Measurements from ENCODE around the gene FGF18. TPM values are rescaled to one million over a fixed set of nuclear protein-coding genes. Genes with fewer than 3 reads are reported as not detected.

The FGF18 gene
- total RNA-seq, 1 donor from 2014 or later, result 1.7 TPM

- H3K27ac Mint-ChIP-seq, result no peak overlapping the region
- no peaks in the 10 kb centered on the region for H3K36me3 Mint-ChIP-seq
- no peak for DNase-seq (ENCODE audit: extremely low spot score, unreplicated experiment)
- TF ChIP-seq, protein P1, sequence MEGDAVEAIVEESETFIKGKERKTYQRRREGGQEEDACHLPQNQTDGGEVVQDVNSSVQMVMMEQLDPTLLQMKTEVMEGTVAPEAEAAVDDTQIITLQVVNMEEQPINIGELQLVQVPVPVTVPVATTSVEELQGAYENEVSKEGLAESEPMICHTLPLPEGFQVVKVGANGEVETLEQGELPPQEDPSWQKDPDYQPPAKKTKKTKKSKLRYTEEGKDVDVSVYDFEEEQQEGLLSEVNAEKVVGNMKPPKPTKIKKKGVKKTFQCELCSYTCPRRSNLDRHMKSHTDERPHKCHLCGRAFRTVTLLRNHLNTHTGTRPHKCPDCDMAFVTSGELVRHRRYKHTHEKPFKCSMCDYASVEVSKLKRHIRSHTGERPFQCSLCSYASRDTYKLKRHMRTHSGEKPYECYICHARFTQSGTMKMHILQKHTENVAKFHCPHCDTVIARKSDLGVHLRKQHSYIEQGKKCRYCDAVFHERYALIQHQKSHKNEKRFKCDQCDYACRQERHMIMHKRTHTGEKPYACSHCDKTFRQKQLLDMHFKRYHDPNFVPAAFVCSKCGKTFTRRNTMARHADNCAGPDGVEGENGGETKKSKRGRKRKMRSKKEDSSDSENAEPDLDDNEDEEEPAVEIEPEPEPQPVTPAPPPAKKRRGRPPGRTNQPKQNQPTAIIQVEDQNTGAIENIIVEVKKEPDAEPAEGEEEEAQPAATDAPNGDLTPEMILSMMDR (conservative IDR thresholded peaks at IDR 0.05), result no peak
- H3K4me3 Mint-ChIP-seq, result no peak overlapping the region
- peaks cover 9% of the 10 kb centered on the region for H3K27me3 Mint-ChIP-seq
- no peaks in the 10 kb centered on the region for H3K9me3 Mint-ChIP-seq
- peaks cover under 1% of the 10 kb centered on the region for H3K4me1 Mint-ChIP-seq (ENCODE audit: unreplicated experiment)
These were observed 66.2 kb downstream of the FGF18 start for GRCh38 chr5:171485668-171486067.

- DNase-seq (ENCODE audit: extremely low spot score, unreplicated experiment), result no peak
- Mint-ChIP-seq H3K36me3 (no peaks in the 10 kb centered on the region), H3K4me1 (ENCODE audit: unreplicated experiment) (no peaks in the 10 kb centered on the region), H3K9me3 (no peaks in the 10 kb centered on the region), H3K4me3 (no peak overlapping the region), H3K27ac (no peak overlapping the region), H3K27me3 (peaks cover 9% of the 10 kb centered on the region)
- TF ChIP-seq, protein P1 (conservative IDR thresholded peaks at IDR 0.05), result no peak
These were observed 67.2 kb downstream of the FGF18 start for GRCh38 chr5:171486613-171487012.

DNA sequence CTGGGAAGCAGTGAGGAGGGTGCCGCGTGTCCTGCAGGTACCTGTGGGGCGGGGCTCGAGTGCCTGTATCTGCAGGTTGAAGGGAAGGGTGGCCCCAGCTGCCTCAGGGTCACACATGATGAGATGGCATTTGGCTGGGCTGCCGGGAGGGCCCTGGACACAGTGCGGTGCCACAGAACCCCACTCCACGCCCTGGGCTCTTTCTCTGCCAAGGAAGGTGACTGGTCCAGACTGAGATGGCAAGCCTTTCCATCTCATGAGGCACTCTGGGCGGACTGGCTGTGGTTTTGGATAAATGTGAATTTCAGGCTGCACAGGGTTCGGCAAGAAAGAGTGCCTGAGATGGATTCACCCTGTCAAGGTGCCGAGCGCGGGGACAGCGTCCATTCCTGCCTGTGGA is 69.4 kb downstream of the FGF18 start:
- Mint-ChIP-seq H3K9me3 (no peaks in the 10 kb centered on the region), H3K4me1 (ENCODE audit: unreplicated experiment) (peaks cover 9% of the 10 kb centered on the region), H3K27me3 (peaks cover 10% of the 10 kb centered on the region), H3K36me3 (no peaks in the 10 kb centered on the region), H3K4me3 (no peak overlapping the region), H3K27ac (no peak overlapping the region)
- TF ChIP-seq, protein P1 (conservative IDR thresholded peaks at IDR 0.05), result no peak
- no peak for DNase-seq (ENCODE audit: extremely low spot score, unreplicated experiment)

GRCh38 chr5:171492781-171493180 is 73.3 kb downstream of the FGF18 start:
- TF ChIP-seq, protein P1 (conservative IDR thresholded peaks at IDR 0.05), result no peak
- Mint-ChIP-seq H3K27me3 (peaks cover 6% of the 10 kb centered on the region), H3K36me3 (no peaks in the 10 kb centered on the region), H3K27ac (no peak overlapping the region), H3K4me3 (no peak overlapping the region), H3K4me1 (ENCODE audit: unreplicated experiment) (peaks cover 26% of the 10 kb centered on the region), H3K9me3 (no peaks in the 10 kb centered on the region)
- DNase-seq (ENCODE audit: extremely low spot score, unreplicated experiment), result no peak

DNA sequence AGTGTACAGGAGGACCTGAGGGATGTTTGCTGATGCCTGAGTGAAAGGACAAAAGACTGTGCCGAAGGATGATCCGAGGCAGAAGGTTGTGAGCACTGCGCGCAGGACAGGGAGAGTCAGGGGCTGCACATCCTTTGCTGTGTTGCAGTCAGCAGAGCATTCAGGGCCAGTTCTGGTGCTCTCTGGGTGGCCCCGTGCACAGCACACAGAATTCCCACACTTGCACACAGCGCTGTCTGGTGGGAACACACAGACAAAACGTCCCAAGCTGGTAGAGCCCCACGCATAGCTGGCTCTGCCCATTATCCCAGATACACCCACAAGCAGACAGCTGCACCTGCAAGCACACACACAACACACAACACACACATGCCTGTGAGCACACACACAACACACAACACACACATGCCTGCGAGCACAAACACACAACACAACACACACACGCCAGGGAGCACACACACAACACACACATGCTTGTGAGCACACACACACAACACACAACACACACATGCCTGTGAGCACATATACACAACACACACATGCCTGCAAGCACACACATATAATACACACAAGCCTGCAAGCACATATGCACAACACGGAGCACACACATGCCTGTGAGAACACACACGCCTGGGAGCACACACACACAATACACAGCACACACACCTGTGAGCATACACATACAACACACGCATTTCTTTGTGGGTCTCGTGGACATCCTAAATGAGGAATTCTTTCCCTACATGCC is 74.4 kb downstream of the FGF18 start:
- TF ChIP-seq, protein P1 (conservative IDR thresholded peaks at IDR 0.05), result no peak
- DNase-seq (ENCODE audit: extremely low spot score, unreplicated experiment), result no peak
- Mint-ChIP-seq H3K27me3 (peaks cover 3% of the 10 kb centered on the region), H3K36me3 (no peaks in the 10 kb centered on the region), H3K27ac (peak overlapping the region; percentile 80), H3K4me1 (ENCODE audit: unreplicated experiment) (peaks cover 26% of the 10 kb centered on the region), H3K9me3 (no peaks in the 10 kb centered on the region), H3K4me3 (peak overlapping the region; percentile 49)
